HepG2 (cell line): ENCODE data around the gene PPP3R1.

Experiments
- BRCA1 ChIP-seq: sonication (generic); formaldehyde crosslinking; IDR thresholded peaks from 2 replicates; pipeline ENCODE4 v1.4.0; 2020; ENCODE audit warnings: missing genetic modification reagents
- DNMT3B ChIP-seq: conservative IDR thresholded peaks from 2 replicates; pipeline ENCODE4 v1.6.1; 2016; ENCODE audit warnings: missing biosample characterization, control low read depth
- JUN ChIP-seq: sonication (generic); formaldehyde crosslinking; IDR thresholded peaks from 2 replicates; pipeline ENCODE4 v1.4.0; 2020; ENCODE audit warnings: mild to moderate bottlenecking, missing genetic modification reagents
- KLF12 ChIP-seq: sonication (generic); formaldehyde crosslinking; IDR thresholded peaks from 2 replicates; pipeline ENCODE4 v1.4.0; 2020; ENCODE audit warnings: missing genetic modification reagents, borderline replicate concordance
- NCOR1 ChIP-seq: fragments of 200-600 bp; sonication (generic); IDR thresholded peaks from 2 replicates; pipeline ENCODE4 v1.7.0; 2017; ENCODE audit warnings: antibody characterized with exemption, low read length, borderline replicate concordance
- PHF8 ChIP-seq: sonication (generic); formaldehyde crosslinking; IDR thresholded peaks from 2 replicates; pipeline ENCODE4 v1.5.0; 2020; ENCODE audit warnings: missing genetic modification reagents
- POLR2A ChIP-seq, 2 experiments: IDR thresholded peaks; 2 replicates each; pipeline ENCODE4 v1.6.1; 2011; ENCODE audit warnings: low read depth in 2 of 2, low read length in 2 of 2, mild to moderate bottlenecking in 1 of 2, moderate library complexity in 1 of 2; ENCODE audit not compliant: insufficient read depth in 1 of 2
- TBL1XR1 ChIP-seq: fragments of 150-350 bp; IDR thresholded peaks from 2 replicates; pipeline ENCODE4 v1.6.1; 2014; ENCODE audit warnings: borderline replicate concordance, low read length; ENCODE audit not compliant: partially characterized antibody
- ZNF570 ChIP-seq: sonication (generic); formaldehyde crosslinking; IDR thresholded peaks from 2 replicates; pipeline ENCODE4 v1.4.0; 2020; ENCODE audit warnings: mild to moderate bottlenecking, missing genetic modification reagents, borderline replicate concordance
- ZNF629 ChIP-seq: sonication (generic); formaldehyde crosslinking; conservative IDR thresholded peaks from 2 replicates; pipeline ENCODE4 v1.5.0; 2020; ENCODE audit warnings: missing genetic modification reagents
- TF ChIP-seq, protein P1 (sequence below): sonication (generic); formaldehyde crosslinking; IDR thresholded peaks from 2 replicates; pipeline ENCODE4 v1.4.0; 2020; ENCODE audit warnings: missing genetic modification reagents
- TF ChIP-seq, protein P2 (sequence below): sonication (generic); formaldehyde crosslinking; IDR thresholded peaks from 2 replicates; pipeline ENCODE4 v1.5.0; 2020; ENCODE audit warnings: mild to moderate bottlenecking, missing genetic modification reagents, moderate library complexity
- TF ChIP-seq, protein P3 (sequence below), 2 experiments: IDR thresholded peaks; 2 replicates each; pipeline ENCODE4 v1.6.1; 2011 to 2012; ENCODE audit warnings: low read length in 2 of 2, borderline replicate concordance in 1 of 2, low read depth in 1 of 2, mild to moderate bottlenecking in 1 of 2, moderate library complexity in 1 of 2

DNA sequence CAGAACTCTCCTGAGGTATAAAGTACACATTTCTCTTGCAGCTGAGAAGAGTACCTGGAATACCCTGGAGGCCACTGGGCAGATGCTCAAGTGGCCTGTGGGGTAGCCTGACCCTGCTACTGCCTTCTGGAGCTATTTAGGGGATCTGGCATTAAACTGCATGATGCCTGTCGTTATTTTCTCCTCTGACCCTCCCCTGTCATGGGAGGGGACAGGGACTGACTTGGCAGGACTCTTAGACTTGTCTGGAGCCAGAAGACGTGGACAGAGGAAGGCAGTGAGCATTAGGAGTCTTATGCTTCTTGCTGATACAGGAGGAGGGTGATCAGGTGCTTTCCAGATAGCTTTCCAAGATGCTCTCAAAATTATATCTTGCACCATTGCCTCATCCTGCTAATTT is 42.6 kb upstream of the PPP3R1 start:
- TF ChIP-seq, protein P1, sequence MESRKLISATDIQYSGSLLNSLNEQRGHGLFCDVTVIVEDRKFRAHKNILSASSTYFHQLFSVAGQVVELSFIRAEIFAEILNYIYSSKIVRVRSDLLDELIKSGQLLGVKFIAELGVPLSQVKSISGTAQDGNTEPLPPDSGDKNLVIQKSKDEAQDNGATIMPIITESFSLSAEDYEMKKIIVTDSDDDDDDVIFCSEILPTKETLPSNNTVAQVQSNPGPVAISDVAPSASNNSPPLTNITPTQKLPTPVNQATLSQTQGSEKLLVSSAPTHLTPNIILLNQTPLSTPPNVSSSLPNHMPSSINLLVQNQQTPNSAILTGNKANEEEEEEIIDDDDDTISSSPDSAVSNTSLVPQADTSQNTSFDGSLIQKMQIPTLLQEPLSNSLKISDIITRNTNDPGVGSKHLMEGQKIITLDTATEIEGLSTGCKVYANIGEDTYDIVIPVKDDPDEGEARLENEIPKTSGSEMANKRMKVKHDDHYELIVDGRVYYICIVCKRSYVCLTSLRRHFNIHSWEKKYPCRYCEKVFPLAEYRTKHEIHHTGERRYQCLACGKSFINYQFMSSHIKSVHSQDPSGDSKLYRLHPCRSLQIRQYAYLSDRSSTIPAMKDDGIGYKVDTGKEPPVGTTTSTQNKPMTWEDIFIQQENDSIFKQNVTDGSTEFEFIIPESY, result no peak
- no peak for TF ChIP-seq ZNF629 (CRISPR knock-in tag)
- no peak for TF ChIP-seq DNMT3B
- TF ChIP-seq, protein P2, sequence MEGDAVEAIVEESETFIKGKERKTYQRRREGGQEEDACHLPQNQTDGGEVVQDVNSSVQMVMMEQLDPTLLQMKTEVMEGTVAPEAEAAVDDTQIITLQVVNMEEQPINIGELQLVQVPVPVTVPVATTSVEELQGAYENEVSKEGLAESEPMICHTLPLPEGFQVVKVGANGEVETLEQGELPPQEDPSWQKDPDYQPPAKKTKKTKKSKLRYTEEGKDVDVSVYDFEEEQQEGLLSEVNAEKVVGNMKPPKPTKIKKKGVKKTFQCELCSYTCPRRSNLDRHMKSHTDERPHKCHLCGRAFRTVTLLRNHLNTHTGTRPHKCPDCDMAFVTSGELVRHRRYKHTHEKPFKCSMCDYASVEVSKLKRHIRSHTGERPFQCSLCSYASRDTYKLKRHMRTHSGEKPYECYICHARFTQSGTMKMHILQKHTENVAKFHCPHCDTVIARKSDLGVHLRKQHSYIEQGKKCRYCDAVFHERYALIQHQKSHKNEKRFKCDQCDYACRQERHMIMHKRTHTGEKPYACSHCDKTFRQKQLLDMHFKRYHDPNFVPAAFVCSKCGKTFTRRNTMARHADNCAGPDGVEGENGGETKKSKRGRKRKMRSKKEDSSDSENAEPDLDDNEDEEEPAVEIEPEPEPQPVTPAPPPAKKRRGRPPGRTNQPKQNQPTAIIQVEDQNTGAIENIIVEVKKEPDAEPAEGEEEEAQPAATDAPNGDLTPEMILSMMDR (CRISPR knock-in tag), result no peak
- no peak for TF ChIP-seq BRCA1 (CRISPR knock-in tag)
- no peak for TF ChIP-seq POLR2A (IDR thresholded peaks at IDR 0.05; ENCODE audit: insufficient read depth in 1 of 2, low read depth in 2 of 2, low read length in 2 of 2)
- no peak for TF ChIP-seq JUN (CRISPR knock-in tag)
- no peak for TF ChIP-seq TBL1XR1
- TF ChIP-seq PHF8 (CRISPR knock-in tag), result no peak
- no peak for TF ChIP-seq NCOR1
- TF ChIP-seq, protein P3, sequence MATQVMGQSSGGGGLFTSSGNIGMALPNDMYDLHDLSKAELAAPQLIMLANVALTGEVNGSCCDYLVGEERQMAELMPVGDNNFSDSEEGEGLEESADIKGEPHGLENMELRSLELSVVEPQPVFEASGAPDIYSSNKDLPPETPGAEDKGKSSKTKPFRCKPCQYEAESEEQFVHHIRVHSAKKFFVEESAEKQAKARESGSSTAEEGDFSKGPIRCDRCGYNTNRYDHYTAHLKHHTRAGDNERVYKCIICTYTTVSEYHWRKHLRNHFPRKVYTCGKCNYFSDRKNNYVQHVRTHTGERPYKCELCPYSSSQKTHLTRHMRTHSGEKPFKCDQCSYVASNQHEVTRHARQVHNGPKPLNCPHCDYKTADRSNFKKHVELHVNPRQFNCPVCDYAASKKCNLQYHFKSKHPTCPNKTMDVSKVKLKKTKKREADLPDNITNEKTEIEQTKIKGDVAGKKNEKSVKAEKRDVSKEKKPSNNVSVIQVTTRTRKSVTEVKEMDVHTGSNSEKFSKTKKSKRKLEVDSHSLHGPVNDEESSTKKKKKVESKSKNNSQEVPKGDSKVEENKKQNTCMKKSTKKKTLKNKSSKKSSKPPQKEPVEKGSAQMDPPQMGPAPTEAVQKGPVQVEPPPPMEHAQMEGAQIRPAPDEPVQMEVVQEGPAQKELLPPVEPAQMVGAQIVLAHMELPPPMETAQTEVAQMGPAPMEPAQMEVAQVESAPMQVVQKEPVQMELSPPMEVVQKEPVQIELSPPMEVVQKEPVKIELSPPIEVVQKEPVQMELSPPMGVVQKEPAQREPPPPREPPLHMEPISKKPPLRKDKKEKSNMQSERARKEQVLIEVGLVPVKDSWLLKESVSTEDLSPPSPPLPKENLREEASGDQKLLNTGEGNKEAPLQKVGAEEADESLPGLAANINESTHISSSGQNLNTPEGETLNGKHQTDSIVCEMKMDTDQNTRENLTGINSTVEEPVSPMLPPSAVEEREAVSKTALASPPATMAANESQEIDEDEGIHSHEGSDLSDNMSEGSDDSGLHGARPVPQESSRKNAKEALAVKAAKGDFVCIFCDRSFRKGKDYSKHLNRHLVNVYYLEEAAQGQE (IDR thresholded peaks at IDR 0.05; ENCODE audit: borderline replicate concordance in 1 of 2, low read depth in 1 of 2, low read length in 2 of 2), result no peak
- no peak for TF ChIP-seq ZNF570 (CRISPR knock-in tag)
- TF ChIP-seq KLF12 (CRISPR knock-in tag), result no peak
